SU-DHL-6 (cell line): ENCODE data around the gene NCAPG.

ENCODE experiments used
- H2AFZ ChIP-seq: fragments of 200-600 bp; sonication (generic); 2 replicates; pipeline ENCODE4 v1.6.1; 2014; ENCODE audit warnings: low read depth, mild to moderate bottlenecking, moderate library complexity, mixed read lengths, antibody characterized with exemption, low read length; ENCODE audit not compliant: severe bottlenecking
- H3F3A ChIP-seq: fragments of 200-600 bp; shearing (Covaris generic); 2 replicates; pipeline ENCODE4 v1.6.0; 2016; ENCODE audit warnings: antibody characterized with exemption, mild to moderate bottlenecking; ENCODE audit not compliant: insufficient read depth
- H3K27ac ChIP-seq: fragments of 200-600 bp; sonication (generic); 2 replicates; pipeline ENCODE4 v1.5.1; 2016; ENCODE audit warnings: low read depth, mild to moderate bottlenecking, low read length, moderate library complexity, mixed read lengths
- H3K27me3 ChIP-seq: fragments of 200-600 bp; sonication (generic), shearing (Covaris generic); 2 replicates; pipeline ENCODE4 v1.6.0; 2014; ENCODE audit warnings: mild to moderate bottlenecking, low read length
- H3K36me3 ChIP-seq: fragments of 200-600 bp; sonication (generic); 2 replicates; pipeline ENCODE4 v1.6.1; 2014; ENCODE audit warnings: mild to moderate bottlenecking, low read length, mixed read lengths
- H3K4me2 ChIP-seq: fragments of 300-600, 200-600 bp; shearing (Covaris generic), sonication (generic); 2 replicates; pipeline ENCODE4 v1.6.0; 2014; ENCODE audit warnings: low read length, low read depth, mild to moderate bottlenecking; ENCODE audit not compliant: poor library complexity, severe bottlenecking
- H3K4me3 ChIP-seq: fragments of 200-600 bp; sonication (generic); 2 replicates; pipeline ENCODE4 v1.5.1; 2014; ENCODE audit warnings: antibody characterized with exemption, low read length, mild to moderate bottlenecking, mixed read lengths; ENCODE audit not compliant: insufficient read depth, poor library complexity, severe bottlenecking
- H3K79me2 ChIP-seq: fragments of 200-600 bp; sonication (generic); 2 replicates; pipeline ENCODE4 v1.6.1; 2014; ENCODE audit warnings: mild to moderate bottlenecking, low read length, moderate library complexity; ENCODE audit not compliant: insufficient read depth
- H3K9ac ChIP-seq: fragments of 200-600 bp; sonication (generic); 2 replicates; pipeline ENCODE4 v1.7.0; 2014; ENCODE audit warnings: mild to moderate bottlenecking, low read length
- H3K9me2 ChIP-seq: fragments of 200-600 bp; sonication (generic); replicated peaks from 2 replicates; pipeline ENCODE4 v1.6.1; 2014; ENCODE audit warnings: low read length; ENCODE audit not compliant: insufficient read depth
- H3K9me3 ChIP-seq: fragments of 200-600 bp; sonication (generic); 2 replicates; pipeline ENCODE4 v1.6.1; 2014; ENCODE audit warnings: low read length, mixed read lengths; ENCODE audit not compliant: insufficient read depth
- H4K20me1 ChIP-seq: fragments of 200-600 bp; sonication (generic); 2 replicates; pipeline ENCODE4 v1.6.1; 2014; ENCODE audit warnings: low read depth, mild to moderate bottlenecking, antibody characterized with exemption, low read length, moderate library complexity, mixed read lengths
- CTCF ChIP-seq: fragments of 200-600 bp; sonication (generic); IDR thresholded peaks from one replicate; pipeline ENCODE4 v1.5.1; 2017; ENCODE audit warnings: antibody characterized with exemption, mild to moderate bottlenecking, low read length, moderate library complexity; ENCODE audit not compliant: insufficient read depth, poor library complexity, severe bottlenecking
- EZH2phosphoT487 ChIP-seq: fragments of 200-600 bp; sonication (generic), shearing (Covaris generic); conservative IDR thresholded peaks from 2 replicates; pipeline ENCODE4 v1.6.1; 2018; ENCODE audit warnings: mild to moderate bottlenecking, antibody characterized with exemption, low read length, moderate library complexity, mixed read lengths

The NCAPG gene

GRCh38 chr4:17773135-17773698 is 37.6 kb upstream of the NCAPG start:
- H3K27ac ChIP-seq: no peak overlapping the region
- no peak overlapping the region for H3K4me2 ChIP-seq
- H3K4me3 ChIP-seq: no peak overlapping the region

GRCh38 chr4:17778431-17778830 is 32.3 kb upstream of the NCAPG start:
- Histone ChIP-seq H3K27me3 (no peaks in the 10 kb centered on the region), H4K20me1 (no peaks in the 10 kb centered on the region), H3K9me3 (no peaks in the 10 kb centered on the region), H2AFZ (no peak overlapping the region), H3F3A (no peaks in the 10 kb centered on the region), H3K9me2 (no peaks in the 10 kb centered on the region), H3K27ac (no peak overlapping the region), H3K4me2 (no peak overlapping the region), H3K9ac (no peak overlapping the region), H3K4me3 (no peak overlapping the region), H3K36me3 (no peaks in the 10 kb centered on the region), H3K79me2 (no peaks in the 10 kb centered on the region)
- TF ChIP-seq CTCF (no peak), EZH2phosphoT487 (no peak)

More at GRCh38 chr4:17773135-17773698, 37.6 kb upstream of the NCAPG start:
- Histone ChIP-seq H3K36me3 (no peaks in the 10 kb centered on the region), H3F3A (no peaks in the 10 kb centered on the region), H3K27me3 (no peaks in the 10 kb centered on the region), H3K9ac (no peak overlapping the region), H3K79me2 (no peaks in the 10 kb centered on the region), H2AFZ (no peak overlapping the region), H3K9me2 (no peaks in the 10 kb centered on the region), H3K9me3 (no peaks in the 10 kb centered on the region), H4K20me1 (no peaks in the 10 kb centered on the region)
- TF ChIP-seq CTCF (no peak), EZH2phosphoT487 (no peak)

GRCh38 chr4:17780501-17781299 is 30.1 kb upstream of the NCAPG start:
- Histone ChIP-seq H3K9me2 (no peaks in the 10 kb centered on the region), H3K27me3 (no peaks in the 10 kb centered on the region), H3K4me2 (no peak overlapping the region), H3K36me3 (no peaks in the 10 kb centered on the region), H3K9me3 (no peaks in the 10 kb centered on the region), H3K9ac (no peak overlapping the region), H3K79me2 (no peaks in the 10 kb centered on the region), H3K27ac (no peak overlapping the region), H4K20me1 (no peaks in the 10 kb centered on the region), H3F3A (no peaks in the 10 kb centered on the region), H3K4me3 (no peak overlapping the region), H2AFZ (no peak overlapping the region)
- TF ChIP-seq EZH2phosphoT487: no peak
- no peak for TF ChIP-seq CTCF
